H1 (cell line): ENCODE measurements around the gene MARCHF3. TPM values are rescaled to one million over a fixed set of nuclear protein-coding genes. Genes with fewer than 3 reads are reported as not detected.

ENCODE experiments used
- CTCF ChIA-PET: fragments of 300-600 bp; sonication (Branson Sonifier 250); formaldehyde crosslinking; loops from one replicate; lab custom pipeline; 2021; ENCODE audit not compliant: partially characterized antibody; lab: Charles Lee
- POLR2A ChIA-PET: fragments of 300-600 bp; sonication (Branson Sonifier 250); formaldehyde crosslinking; loops from one replicate; lab custom pipeline; 2021; ENCODE audit warnings: inconsistent platforms; ENCODE audit not compliant: partially characterized antibody; lab: Charles Lee
- DNase-seq, 2 experiments: peaks; one replicate each; pipeline versions ENCODE4 v3.0.0 to v3.0.0-alpha.2; 2010 to 2022; ENCODE audit warnings: low spot score in 2 of 2, low read depth in 1 of 2, mixed read lengths in 1 of 2
- FAIRE-seq: peaks from 2 replicates; lab custom pipeline; 2011; peaks lifted over from hg19 to GRCh38; lab: Jason Lieb, UNC
- H2AFZ ChIP-seq: 2 replicates; pipeline ENCODE4 v1.8.1; 2012; ENCODE audit warnings: low read length, inconsistent platforms
- H2AK5ac ChIP-seq: 2 replicates; pipeline ENCODE4 v1.6.1; 2013; ENCODE audit warnings: low read depth, low read length
- H2BK120ac ChIP-seq: replicated peaks from 2 replicates; pipeline ENCODE3; 2013; ENCODE audit warnings: low read depth, low read length, inconsistent platforms
- H2BK12ac ChIP-seq: 2 replicates; pipeline ENCODE4 v1.6.1; 2013; ENCODE audit warnings: low read depth, low read length
- H2BK15ac ChIP-seq: 2 replicates; pipeline ENCODE4 v1.6.1; 2013; ENCODE audit warnings: low read length
- H2BK20ac ChIP-seq: 2 replicates; pipeline ENCODE4 v1.6.1; 2013; ENCODE audit warnings: low read length
- H2BK5ac ChIP-seq: 2 replicates; pipeline ENCODE4 v1.6.1; 2013; ENCODE audit warnings: low read depth, low read length
- H3K14ac ChIP-seq: 2 replicates; pipeline ENCODE4 v1.6.1; 2013; ENCODE audit warnings: inconsistent platforms; ENCODE audit not compliant: insufficient read length
- H3K18ac ChIP-seq: 2 replicates; pipeline ENCODE4 v1.6.1; 2013; ENCODE audit warnings: low read length; ENCODE audit errors: extremely low read depth
- H3K23ac ChIP-seq: 2 replicates; pipeline ENCODE4 v1.6.1; 2013; ENCODE audit warnings: inconsistent platforms; ENCODE audit not compliant: insufficient read length
- H3K23me2 ChIP-seq: 2 replicates; pipeline ENCODE4 v1.6.1; 2013; ENCODE audit warnings: low read depth, low read length
- H3K27ac ChIP-seq: 2 replicates; pipeline ENCODE4 v1.6.1; 2011; ENCODE audit warnings: low read depth, low read length, inconsistent platforms
- H3K27me3 ChIP-seq, 4 experiments: replicated peaks in 1 of 4; 1 replicate in 1 of 4; 2 replicates in 3 of 4; pipeline versions ENCODE4 v1.6.1 to v1.8.1; 2011 to 2013; ENCODE audit warnings: low read length in 3 of 4, mild to moderate bottlenecking in 3 of 4, inconsistent platforms in 2 of 4, mixed read lengths in 2 of 4, moderate library complexity in 1 of 4; ENCODE audit not compliant: control insufficient read depth in 3 of 4, insufficient read depth in 3 of 4; ENCODE audit errors: extremely low read depth in 1 of 4
- H3K36me3 ChIP-seq, 4 experiments: 2 replicates each; pipeline versions ENCODE4 v1.6.1 to v1.8.1; 2011 to 2013; ENCODE audit warnings: mild to moderate bottlenecking in 4 of 4, low read length in 3 of 4, moderate library complexity in 2 of 4, control low read depth in 1 of 4, inconsistent platforms in 1 of 4; ENCODE audit not compliant: insufficient read depth in 4 of 4, control insufficient read depth in 2 of 4
- H3K4ac ChIP-seq: replicated peaks from 2 replicates; pipeline ENCODE3; 2013; ENCODE audit warnings: low read length, low read depth, mixed read lengths, inconsistent platforms; ENCODE audit not compliant: insufficient read length
- H3K4me1 ChIP-seq, 4 experiments: replicated peaks in 1 of 4; 1 replicate in 1 of 4; 2 replicates in 3 of 4; pipeline versions ENCODE4 v1.6.1 to v1.8.1; 2011 to 2013; ENCODE audit warnings: low read length in 3 of 4, inconsistent platforms in 2 of 4, mixed read lengths in 1 of 4; ENCODE audit not compliant: insufficient read depth in 4 of 4, control insufficient read depth in 3 of 4
- H3K4me2 ChIP-seq, 2 experiments: 2 replicates each; pipeline versions ENCODE4 v1.6.1 to v1.8.1; 2011 to 2013; ENCODE audit warnings: low read depth in 2 of 2, low read length in 2 of 2, control low read depth in 1 of 2, inconsistent platforms in 1 of 2, mild to moderate bottlenecking in 1 of 2; ENCODE audit not compliant: insufficient read depth in 1 of 2
- H3K4me3 ChIP-seq, 4 experiments: fragments of 200-600, 300-600 bp in 1 of 4; sonication (generic), shearing (Covaris generic), sonication (Bioruptor Twin) in 1 of 4; 2 replicates each; pipeline versions ENCODE4 v1.5.1 to v1.8.1; 2011 to 2016; ENCODE audit warnings: low read length in 4 of 4, low read depth in 3 of 4, control low read depth in 2 of 4, inconsistent platforms in 2 of 4, mild to moderate bottlenecking in 2 of 4, mixed read lengths in 1 of 4, moderate library complexity in 1 of 4; ENCODE audit not compliant: insufficient read depth in 2 of 4; ENCODE audit errors: extremely low read depth in 1 of 4
- H3K56ac ChIP-seq: replicated peaks from 2 replicates; pipeline ENCODE3; 2013; ENCODE audit warnings: low read depth, mild to moderate bottlenecking, mixed read lengths, low read length, inconsistent platforms; ENCODE audit not compliant: insufficient read length
- H3K79me1 ChIP-seq: 2 replicates; pipeline ENCODE4 v1.6.1; 2013; ENCODE audit warnings: low read depth, low read length, control low read depth
- H3K79me2 ChIP-seq, 2 experiments: 2 replicates each; pipeline versions ENCODE4 v1.6.1 to v1.8.1; 2012 to 2013; ENCODE audit warnings: low read length in 2 of 2, mild to moderate bottlenecking in 2 of 2, inconsistent platforms in 1 of 2; ENCODE audit not compliant: insufficient read depth in 2 of 2, control insufficient read depth in 1 of 2
- H3K9ac ChIP-seq, 4 experiments: replicated peaks in 1 of 4; 1 replicate in 1 of 4; 2 replicates in 3 of 4; pipeline versions ENCODE4 v1.6.1 to v1.8.1; 2011 to 2013; ENCODE audit warnings: low read depth in 3 of 4, low read length in 3 of 4, control low read depth in 2 of 4, mild to moderate bottlenecking in 2 of 4, moderate library complexity in 2 of 4, inconsistent platforms in 1 of 4; ENCODE audit errors: extremely low read depth in 1 of 4
- H3K9me3 ChIP-seq, 2 experiments: 2 replicates each; pipeline versions ENCODE4 v1.6.1 to v1.8.1; 2012 to 2013; ENCODE audit warnings: mild to moderate bottlenecking in 2 of 2, moderate library complexity in 2 of 2, control low read depth in 1 of 2, inconsistent platforms in 1 of 2, low read depth in 1 of 2, low read length in 1 of 2, mixed read lengths in 1 of 2; ENCODE audit not compliant: insufficient read depth in 2 of 2
- H4K20me1 ChIP-seq, 2 experiments: replicated peaks in 1 of 2; 2 replicates each; pipeline versions ENCODE3 to v1.8.1; 2011 to 2013; ENCODE audit warnings: inconsistent platforms in 2 of 2, low read length in 2 of 2, mild to moderate bottlenecking in 1 of 2; ENCODE audit not compliant: insufficient read depth in 2 of 2, control insufficient read depth in 1 of 2
- H4K5ac ChIP-seq: 2 replicates; pipeline ENCODE4 v1.6.1; 2013; ENCODE audit warnings: low read length, low read depth, mixed read lengths, inconsistent platforms; ENCODE audit not compliant: insufficient read length
- H4K8ac ChIP-seq: 2 replicates; pipeline ENCODE4 v1.8.0; 2013; ENCODE audit warnings: mild to moderate bottlenecking, moderate library complexity, low read length, inconsistent platforms; ENCODE audit not compliant: insufficient read depth; ENCODE audit errors: extremely low read depth
- H4K91ac ChIP-seq: replicated peaks from 2 replicates; pipeline ENCODE3; 2013; ENCODE audit warnings: low read length, mixed read lengths, inconsistent platforms; ENCODE audit not compliant: insufficient read length
- JUN ChIP-seq: IDR thresholded peaks from 2 replicates; pipeline ENCODE4 v1.6.1; 2011; ENCODE audit warnings: low read depth, mild to moderate bottlenecking, improper control_type of control experiment, low read length
- WGBS, 2 experiments: shearing (Covaris generic) in 1 of 2; methylation state at CpG; one replicate each; pipeline versions ENCODE4 v1.1.6 to v1.1.7; 2013 to 2015; ENCODE audit warnings: low lambda C conversion rate in 2 of 2, mixed read lengths in 2 of 2, inconsistent platforms in 1 of 2, low coverage in 1 of 2, missing lambda C conversion rate in 1 of 2; ENCODE audit not compliant: insufficient replicate concordance in 2 of 2, insufficient coverage in 1 of 2, insufficient read length in 1 of 2; ENCODE audit errors: extremely low coverage in 1 of 2, missing lambda C conversion rate in 1 of 2; 5-methylcytosine and 5-hydroxymethylcytosine counted together
- polyA plus RNA-seq, 7 experiments: library from polyadenylated mRNA; depleted of rRNA in 3 of 7; stranded (reverse) in 5 of 7; unstranded in 2 of 7; fragments of >200 nt in 5 of 7; fragments of 200-250 nt in 2 of 7; gene quantifications; 1 replicate in 5 of 7; 2 replicates in 1 of 7; 4 replicates in 1 of 7; pipeline versions ENCODE4 v1.2.1 to v1.2.3, GENCODE V29; 2011 to 2013; ENCODE audit warnings: missing spikeins in 2 of 7, mixed read lengths in 2 of 7
- total RNA-seq: library from RNA; stranded (reverse); fragmentation: NEBNext Ultra II Directional; extraction: Animal tissue kit (Norgen Biotek cat#: 25700); gene quantifications from 2 replicates; pipeline ENCODE4 v1.2.1, GENCODE V29; 2021

Gene MARCHF3
- total and polyA plus RNA-seq, 2 of the 8 experiments (the other 6 are each of a cell fraction or from before 2014, with no cell fraction given) = 12.0 to 16.9 TPM

DNA sequence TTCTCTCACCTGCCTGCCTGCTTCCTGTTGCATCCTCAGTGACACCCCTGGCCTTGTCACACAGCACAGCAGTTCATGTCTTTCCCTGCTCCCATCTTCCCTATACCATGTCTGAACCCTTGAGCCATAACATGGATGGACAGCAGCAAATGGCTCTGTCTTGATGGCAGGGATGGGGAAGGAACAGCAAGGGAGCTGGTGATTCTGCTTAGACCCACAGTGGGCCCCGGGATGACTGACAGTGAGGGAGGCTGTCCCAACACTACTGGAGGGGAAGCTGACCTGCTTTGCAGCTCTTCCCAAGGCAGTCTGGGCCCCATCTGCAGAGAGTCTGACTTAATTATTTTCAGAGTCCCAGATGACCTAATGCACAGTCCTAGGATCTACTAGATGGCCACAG, 48.2 kb downstream of the MARCHF3 start:
- WGBS, 2 experiments = 81% methylated on average over 1 of the region's 1 CpG; no CpG with 5 or more reads in 1 of the 2 experiments
- Histone ChIP-seq H3K9me3 (no peaks in the 10 kb centered on the region), H2BK5ac (no peak overlapping the region), H2AFZ (no peak overlapping the region), H4K91ac (no peak overlapping the region), H2AK5ac (no peak overlapping the region), H3K4ac (no peak overlapping the region), H2BK12ac (no peak overlapping the region), H2BK20ac (no peak overlapping the region), H3K56ac (no peak overlapping the region), H3K36me3 (no peaks in the 10 kb centered on the region), H3K79me1 (no peaks in the 10 kb centered on the region; the same call in 1 of the 2 replicates), H3K4me1 (peaks cover 0 to 6% (median 0%) of the 10 kb centered on the region in 4 experiments; a peak in 3 of 7 replicates), H3K4me2 (no peak overlapping the region), H4K20me1 (no peaks in the 10 kb centered on the region), H3K4me3 (no peak overlapping the region), H3K27me3 (no peaks in the 10 kb centered on the region), H2BK15ac (no peak overlapping the region), H3K23me2 (0 out of 2 replicates have a peak, but pooled peaks cover 2% of the 10 kb centered on the region), H4K8ac (no peak overlapping the region), H3K14ac (no peak overlapping the region), H3K79me2 (peaks cover 0 to 9% of the 10 kb centered on the region in 2 experiments; a peak in 1 of 4 replicates), H3K27ac (no peak overlapping the region), H3K23ac (no peak overlapping the region), H3K18ac (no peak overlapping the region), H3K9ac (no peak overlapping the region), H4K5ac (no peak overlapping the region), H2BK120ac (no peak overlapping the region)
- ChIA-PET POLR2A (no interaction called here), CTCF (interaction anchor here (1.2 to 1.7 kb wide), 3 partner anchors 16 to 47 kb away, joined by 4 to 5 read pairs (median 5); no protein-coding TSS in a partner anchor)
- no peak for TF ChIP-seq JUN
- FAIRE-seq (no peak), DNase-seq (no peak)
